ENCODE results near the gene XNDC1N. TPM values are rescaled to one million over a fixed set of nuclear protein-coding genes. Genes with fewer than 3 reads are reported as not detected.

XNDC1N gene
- total RNA-seq, 1 donor: 9.4 TPM

- TF ChIP-seq CTCF (IDR thresholded peaks at IDR 0.05; ENCODE audit: extremely low read depth, low read depth, low read length): no peak
- Histone ChIP-seq H3K36me3 (ENCODE audit: insufficient read depth, low read length) (peaks cover 16% of the 10 kb centered on the region), H2AFZ (ENCODE audit: low read length) (no peak overlapping the region), H4K20me1 (ENCODE audit: insufficient read depth, low read length) (peaks cover 13% of the 10 kb centered on the region), H3K9me3 (ENCODE audit: low read depth, low read length) (no peaks in the 10 kb centered on the region), H3K4me1 (ENCODE audit: insufficient read depth, low read length) (no peaks in the 10 kb centered on the region), H3K4me3 (ENCODE audit: insufficient read depth, low read length) (no peak overlapping the region), H3K79me2 (ENCODE audit: insufficient read depth, low read length) (peaks cover 4% of the 10 kb centered on the region), H3K27me3 (ENCODE audit: insufficient read depth, low read length) (no peaks in the 10 kb centered on the region), H3K4me2 (ENCODE audit: insufficient read depth, low read length) (no peak overlapping the region), H3K27ac (ENCODE audit: low read depth, low read length) (no peak overlapping the region)
- DNase-seq (ENCODE audit: insufficient read length, low spot score, missing footprints): no peak
Observed at GRCh38 chr11:71971680-71972079, 43.3 kb upstream of the XNDC1N start.

- H3K79me2 ChIP-seq (ENCODE audit: insufficient read depth, low read length): peaks cover 21% of the 10 kb centered on the region
- H3K4me3 ChIP-seq (ENCODE audit: insufficient read depth, low read length): no peak overlapping the region
- H4K20me1 ChIP-seq (ENCODE audit: insufficient read depth, low read length): peaks cover 3% of the 10 kb centered on the region
- DNase-seq (ENCODE audit: insufficient read length, low spot score, missing footprints): no peak
- peaks cover 28% of the 10 kb centered on the region for H3K36me3 ChIP-seq (ENCODE audit: insufficient read depth, low read length)
- peaks cover 7% of the 10 kb centered on the region for H3K4me1 ChIP-seq (ENCODE audit: insufficient read depth, low read length)
- H2AFZ ChIP-seq (ENCODE audit: low read length): no peak overlapping the region
- no peak for TF ChIP-seq CTCF (IDR thresholded peaks at IDR 0.05; ENCODE audit: extremely low read depth, low read depth, low read length)
- H3K9me3 ChIP-seq (ENCODE audit: low read depth, low read length): no peaks in the 10 kb centered on the region
- no peaks in the 10 kb centered on the region for H3K27me3 ChIP-seq (ENCODE audit: insufficient read depth, low read length)
- no peak overlapping the region for H3K27ac ChIP-seq (ENCODE audit: low read depth, low read length)
- H3K4me2 ChIP-seq (ENCODE audit: insufficient read depth, low read length): no peak overlapping the region
Observed at GRCh38 chr11:71964641-71965040, 36.2 kb upstream of the XNDC1N start.

- TF ChIP-seq CTCF (IDR thresholded peaks at IDR 0.05; ENCODE audit: extremely low read depth, low read depth, low read length): no peak
- Histone ChIP-seq H3K27ac (ENCODE audit: low read depth, low read length) (no peak overlapping the region), H4K20me1 (ENCODE audit: insufficient read depth, low read length) (peaks cover 6% of the 10 kb centered on the region), H3K4me1 (ENCODE audit: insufficient read depth, low read length) (peaks cover 7% of the 10 kb centered on the region), H3K79me2 (ENCODE audit: insufficient read depth, low read length) (peaks cover 25% of the 10 kb centered on the region), H3K27me3 (ENCODE audit: insufficient read depth, low read length) (no peaks in the 10 kb centered on the region), H3K9me3 (ENCODE audit: low read depth, low read length) (no peaks in the 10 kb centered on the region), H3K36me3 (ENCODE audit: insufficient read depth, low read length) (peaks cover 26% of the 10 kb centered on the region), H3K4me2 (ENCODE audit: insufficient read depth, low read length) (no peak overlapping the region), H3K4me3 (ENCODE audit: insufficient read depth, low read length) (no peak overlapping the region), H2AFZ (ENCODE audit: low read length) (no peak overlapping the region)
- no peak for DNase-seq (ENCODE audit: insufficient read length, low spot score, missing footprints)
Observed at GRCh38 chr11:71963468-71963867, 35.1 kb upstream of the XNDC1N start.

GRCh38 chr11:71962428-71963038 is 34.1 kb upstream of the XNDC1N start:
- peaks cover 24% of the 10 kb centered on the region for H3K36me3 ChIP-seq (ENCODE audit: insufficient read depth, low read length)
- peaks cover 10% of the 10 kb centered on the region for H4K20me1 ChIP-seq (ENCODE audit: insufficient read depth, low read length)
- H3K4me2 ChIP-seq (ENCODE audit: insufficient read depth, low read length): no peak overlapping the region
- H3K4me3 ChIP-seq (ENCODE audit: insufficient read depth, low read length): no peak overlapping the region
- TF ChIP-seq CTCF (IDR thresholded peaks at IDR 0.05; ENCODE audit: extremely low read depth, low read depth, low read length): no peak
- DNase-seq (ENCODE audit: insufficient read length, low spot score, missing footprints): no peak
- H3K27me3 ChIP-seq (ENCODE audit: insufficient read depth, low read length): no peaks in the 10 kb centered on the region
- peaks cover 7% of the 10 kb centered on the region for H3K4me1 ChIP-seq (ENCODE audit: insufficient read depth, low read length)
- peak overlapping the region; percentile 12 for H2AFZ ChIP-seq (ENCODE audit: low read length)
- peaks cover 33% of the 10 kb centered on the region for H3K79me2 ChIP-seq (ENCODE audit: insufficient read depth, low read length)
- no peaks in the 10 kb centered on the region for H3K9me3 ChIP-seq (ENCODE audit: low read depth, low read length)
- peak overlapping the region; percentile 65 for H3K27ac ChIP-seq (ENCODE audit: low read depth, low read length)
